ENCODE measurements around the gene C18orf54.
A peak's percentile ranks its signal among the peaks of the same experiment; 100 is the strongest.

Gene C18orf54

GRCh38 chr18:54359233-54359632 lies 1.5 kb downstream of the C18orf54 start:
- no peak overlapping the region for H3K27ac ChIP-seq (ENCODE audit: insufficient read depth in 1 of 2, low read depth in 1 of 2, low read length in 2 of 2, poor library complexity in 1 of 2, severe bottlenecking in 2 of 2)
- H3K4me3 ChIP-seq (ENCODE audit: control insufficient read depth in 1 of 7, extremely low read depth in 1 of 7, insufficient read depth in 4 of 7, low read depth in 2 of 7, low read length in 6 of 7) = peak overlapping the region in 4 of 7 experiments; percentile 83 to 98 (median 95)
- WGBS (ENCODE audit: insufficient coverage) = 94% methylated on average over 3 of the region's 6 CpGs
- H3K36me3 ChIP-seq (ENCODE audit: control insufficient read depth in 4 of 4, insufficient read depth in 4 of 4, low read length in 3 of 4) = peaks cover 0 to 10% (median 6%) of the 10 kb centered on the region in 4 experiments
- CTCF ChIA-PET = no interaction called here
- no peaks in the 10 kb centered on the region for H3K27me3 ChIP-seq (replicated peaks in 2 of 5; ENCODE audit: control insufficient read depth in 4 of 5, insufficient read depth in 5 of 5, low read length in 4 of 5)
- H3K4me1 ChIP-seq (ENCODE audit: control extremely low read depth in 1 of 4, control insufficient read depth in 4 of 4, insufficient read depth in 4 of 4, low read length in 3 of 4) = peaks cover 10 to 20% (median 14%) of the 10 kb centered on the region in 4 experiments
- no peak for DNase-seq
- POLR2A ChIA-PET = no interaction called here
- H3K9me3 ChIP-seq (ENCODE audit: control extremely low read depth in 1 of 5, control insufficient read depth in 4 of 5, insufficient read depth in 2 of 5, low read depth in 1 of 5, low read length in 4 of 5) = no peaks in the 10 kb centered on the region

- WGBS (ENCODE audit: insufficient coverage) = 100% methylated on average over 2 of the region's 3 CpGs
- no peak overlapping the region for H3K27ac ChIP-seq (ENCODE audit: insufficient read depth in 1 of 2, low read depth in 1 of 2, low read length in 2 of 2, poor library complexity in 1 of 2, severe bottlenecking in 2 of 2)
- H3K9me3 ChIP-seq (ENCODE audit: control extremely low read depth in 1 of 5, control insufficient read depth in 4 of 5, insufficient read depth in 2 of 5, low read depth in 1 of 5, low read length in 4 of 5) = no peaks in the 10 kb centered on the region
- H3K4me3 ChIP-seq (ENCODE audit: control insufficient read depth in 1 of 7, extremely low read depth in 1 of 7, insufficient read depth in 4 of 7, low read depth in 2 of 7, low read length in 6 of 7) = no peak overlapping the region
- peaks cover 10 to 20% (median 14%) of the 10 kb centered on the region in 4 experiments for H3K4me1 ChIP-seq (ENCODE audit: control extremely low read depth in 1 of 4, control insufficient read depth in 4 of 4, insufficient read depth in 4 of 4, low read length in 3 of 4)
- no peak for DNase-seq
- H3K36me3 ChIP-seq (ENCODE audit: control insufficient read depth in 4 of 4, insufficient read depth in 4 of 4, low read length in 3 of 4) = peaks cover 0 to 10% (median 6%) of the 10 kb centered on the region in 4 experiments
- ChIA-PET POLR2A (no interaction called here), CTCF (no interaction called here)
- no peaks in the 10 kb centered on the region for H3K27me3 ChIP-seq (replicated peaks in 2 of 5; ENCODE audit: control insufficient read depth in 4 of 5, insufficient read depth in 5 of 5, low read length in 4 of 5)
Observed at GRCh38 chr18:54360406-54360805, 2.7 kb downstream of the C18orf54 start.

- H3K9me3 ChIP-seq (ENCODE audit: control extremely low read depth in 1 of 5, control insufficient read depth in 4 of 5, insufficient read depth in 2 of 5, low read depth in 1 of 5, low read length in 4 of 5) = no peaks in the 10 kb centered on the region
- H3K27me3 ChIP-seq (replicated peaks in 2 of 5; ENCODE audit: control insufficient read depth in 4 of 5, insufficient read depth in 5 of 5, low read length in 4 of 5) = no peaks in the 10 kb centered on the region
- H3K27ac ChIP-seq (ENCODE audit: insufficient read depth in 1 of 2, low read depth in 1 of 2, low read length in 2 of 2, poor library complexity in 1 of 2, severe bottlenecking in 2 of 2) = no peak overlapping the region
- no peak overlapping the region for H3K4me3 ChIP-seq (ENCODE audit: control insufficient read depth in 1 of 7, extremely low read depth in 1 of 7, insufficient read depth in 4 of 7, low read depth in 2 of 7, low read length in 6 of 7)
- DNase-seq = no peak
- 100% methylated on average over 2 of the region's 4 CpGs for WGBS (ENCODE audit: insufficient coverage)
- no peaks in the 10 kb centered on the region for H3K4me1 ChIP-seq (ENCODE audit: control extremely low read depth in 1 of 4, control insufficient read depth in 4 of 4, insufficient read depth in 4 of 4, low read length in 3 of 4)
- ChIA-PET CTCF (no interaction called here), POLR2A (no interaction called here)
- H3K36me3 ChIP-seq (ENCODE audit: control insufficient read depth in 4 of 4, insufficient read depth in 4 of 4, low read length in 3 of 4) = peaks cover 0 to 25% (median 7%) of the 10 kb centered on the region in 4 experiments
Observed at GRCh38 chr18:54378057-54378456, 20.4 kb downstream of the C18orf54 start.

GRCh38 chr18:54381640-54382039 lies 23.9 kb downstream of the C18orf54 start:
- peaks cover 0 to 7% (median 2%) of the 10 kb centered on the region in 4 experiments for H3K36me3 ChIP-seq (ENCODE audit: control insufficient read depth in 4 of 4, insufficient read depth in 4 of 4, low read length in 3 of 4)
- CTCF ChIA-PET = no interaction called here
- no CpG with 5 or more reads among the region's 2 CpGs for WGBS (ENCODE audit: insufficient coverage)
- no peak for DNase-seq
- POLR2A ChIA-PET = no interaction called here
- no peak overlapping the region for H3K4me3 ChIP-seq (ENCODE audit: control insufficient read depth in 1 of 7, extremely low read depth in 1 of 7, insufficient read depth in 4 of 7, low read depth in 2 of 7, low read length in 6 of 7)
- peaks cover 0 to 1% (median 0%) of the 10 kb centered on the region in 5 experiments for H3K9me3 ChIP-seq (ENCODE audit: control extremely low read depth in 1 of 5, control insufficient read depth in 4 of 5, insufficient read depth in 2 of 5, low read depth in 1 of 5, low read length in 4 of 5)
- H3K4me1 ChIP-seq (ENCODE audit: control extremely low read depth in 1 of 4, control insufficient read depth in 4 of 4, insufficient read depth in 4 of 4, low read length in 3 of 4) = no peaks in the 10 kb centered on the region
- H3K27me3 ChIP-seq (replicated peaks in 2 of 5; ENCODE audit: control insufficient read depth in 4 of 5, insufficient read depth in 5 of 5, low read length in 4 of 5) = no peaks in the 10 kb centered on the region
- H3K27ac ChIP-seq (ENCODE audit: insufficient read depth in 1 of 2, low read depth in 1 of 2, low read length in 2 of 2, poor library complexity in 1 of 2, severe bottlenecking in 2 of 2) = no peak overlapping the region

- Histone ChIP-seq H3K36me3 (ENCODE audit: control insufficient read depth in 4 of 4, insufficient read depth in 4 of 4, low read length in 3 of 4) (peaks cover 0 to 7% (median 2%) of the 10 kb centered on the region in 4 experiments), H3K4me3 (ENCODE audit: control insufficient read depth in 1 of 7, extremely low read depth in 1 of 7, insufficient read depth in 4 of 7, low read depth in 2 of 7, low read length in 6 of 7) (no peak overlapping the region), H3K27me3 (replicated peaks in 2 of 5; ENCODE audit: control insufficient read depth in 4 of 5, insufficient read depth in 5 of 5, low read length in 4 of 5) (no peaks in the 10 kb centered on the region), H3K4me1 (ENCODE audit: control extremely low read depth in 1 of 4, control insufficient read depth in 4 of 4, insufficient read depth in 4 of 4, low read length in 3 of 4) (no peaks in the 10 kb centered on the region), H3K9me3 (ENCODE audit: control extremely low read depth in 1 of 5, control insufficient read depth in 4 of 5, insufficient read depth in 2 of 5, low read depth in 1 of 5, low read length in 4 of 5) (peaks cover 0 to 1% (median 0%) of the 10 kb centered on the region in 5 experiments), H3K27ac (ENCODE audit: insufficient read depth in 1 of 2, low read depth in 1 of 2, low read length in 2 of 2, poor library complexity in 1 of 2, severe bottlenecking in 2 of 2) (no peak overlapping the region)
- 100% methylated on average over 2 of the region's 3 CpGs for WGBS (ENCODE audit: insufficient coverage)
- no peak for DNase-seq
- CTCF ChIA-PET = no interaction called here
- POLR2A ChIA-PET = no interaction called here
Observed at GRCh38 chr18:54382076-54382475, 24.4 kb downstream of the C18orf54 start.

- no peaks in the 10 kb centered on the region for H3K4me1 ChIP-seq (ENCODE audit: control extremely low read depth in 1 of 4, control insufficient read depth in 4 of 4, insufficient read depth in 4 of 4, low read length in 3 of 4)
- H3K9me3 ChIP-seq (ENCODE audit: control extremely low read depth in 1 of 5, control insufficient read depth in 4 of 5, insufficient read depth in 2 of 5, low read depth in 1 of 5, low read length in 4 of 5) = peaks cover 0 to 1% (median 0%) of the 10 kb centered on the region in 5 experiments
- ChIA-PET POLR2A (no interaction called here), CTCF (no interaction called here)
- DNase-seq = no peak
- H3K36me3 ChIP-seq (ENCODE audit: control insufficient read depth in 4 of 4, insufficient read depth in 4 of 4, low read length in 3 of 4) = peaks cover 0 to 7% (median 2%) of the 10 kb centered on the region in 4 experiments
- no peak overlapping the region for H3K27ac ChIP-seq (ENCODE audit: insufficient read depth in 1 of 2, low read depth in 1 of 2, low read length in 2 of 2, poor library complexity in 1 of 2, severe bottlenecking in 2 of 2)
- no peak overlapping the region for H3K4me3 ChIP-seq (ENCODE audit: control insufficient read depth in 1 of 7, extremely low read depth in 1 of 7, insufficient read depth in 4 of 7, low read depth in 2 of 7, low read length in 6 of 7)
- no peaks in the 10 kb centered on the region for H3K27me3 ChIP-seq (replicated peaks in 2 of 5; ENCODE audit: control insufficient read depth in 4 of 5, insufficient read depth in 5 of 5, low read length in 4 of 5)
- no CpG with 5 or more reads among the region's 8 CpGs for WGBS (ENCODE audit: insufficient coverage)
Observed at GRCh38 chr18:54382733-54383252, 25.1 kb downstream of the C18orf54 start.

GRCh38 chr18:54386043-54386442 lies 28.3 kb downstream of the C18orf54 start:
- CTCF ChIA-PET = no interaction called here
- no peak for DNase-seq
- 100% methylated on average over 1 of the region's 4 CpGs for WGBS (ENCODE audit: insufficient coverage)
- POLR2A ChIA-PET = no interaction called here
- H3K9me3 ChIP-seq (ENCODE audit: control extremely low read depth in 1 of 5, control insufficient read depth in 4 of 5, insufficient read depth in 2 of 5, low read depth in 1 of 5, low read length in 4 of 5) = peaks cover 0 to 3% (median 0%) of the 10 kb centered on the region in 5 experiments
- peaks cover 0 to 12% (median 9%) of the 10 kb centered on the region in 4 experiments for H3K4me1 ChIP-seq (ENCODE audit: control extremely low read depth in 1 of 4, control insufficient read depth in 4 of 4, insufficient read depth in 4 of 4, low read length in 3 of 4)
- H3K36me3 ChIP-seq (ENCODE audit: control insufficient read depth in 4 of 4, insufficient read depth in 4 of 4, low read length in 3 of 4) = no peaks in the 10 kb centered on the region
- no peak overlapping the region for H3K4me3 ChIP-seq (ENCODE audit: control insufficient read depth in 1 of 7, extremely low read depth in 1 of 7, insufficient read depth in 4 of 7, low read depth in 2 of 7, low read length in 6 of 7)
- no peak overlapping the region for H3K27ac ChIP-seq (ENCODE audit: insufficient read depth in 1 of 2, low read depth in 1 of 2, low read length in 2 of 2, poor library complexity in 1 of 2, severe bottlenecking in 2 of 2)
- H3K27me3 ChIP-seq (replicated peaks in 2 of 5; ENCODE audit: control insufficient read depth in 4 of 5, insufficient read depth in 5 of 5, low read length in 4 of 5) = no peaks in the 10 kb centered on the region

All from common myeloid progenitor, CD34-positive (primary cell).